ENCODE measurements around the gene COX8C.

COX8C gene

DNA sequence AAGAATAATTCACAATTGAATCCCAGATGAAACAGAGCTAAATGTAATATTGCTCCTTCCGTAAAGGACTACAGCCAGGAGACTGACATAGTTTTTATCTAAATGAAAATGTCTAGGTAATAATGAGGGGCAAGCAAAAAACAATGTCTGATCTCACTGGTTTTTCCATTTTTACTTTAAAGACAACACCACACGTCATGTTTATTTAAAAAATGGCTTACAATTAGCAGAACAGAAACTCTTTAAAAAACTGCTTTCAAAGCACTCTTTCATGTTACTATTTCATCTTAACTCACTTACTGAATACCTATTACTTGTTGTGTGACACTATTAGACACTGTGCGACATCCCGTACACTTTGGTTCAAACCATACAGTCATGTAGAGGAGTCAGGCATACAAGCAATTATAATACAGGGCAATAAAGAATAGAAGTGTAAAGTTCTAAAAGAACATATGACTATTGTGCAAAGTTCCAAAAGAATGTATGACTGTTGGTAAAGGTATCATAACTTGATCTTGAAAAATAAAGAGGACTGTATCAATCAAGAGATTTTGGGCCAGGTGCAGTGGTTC lies 23.3 kb upstream of the COX8C start:
- TF ChIP-seq, protein P1, sequence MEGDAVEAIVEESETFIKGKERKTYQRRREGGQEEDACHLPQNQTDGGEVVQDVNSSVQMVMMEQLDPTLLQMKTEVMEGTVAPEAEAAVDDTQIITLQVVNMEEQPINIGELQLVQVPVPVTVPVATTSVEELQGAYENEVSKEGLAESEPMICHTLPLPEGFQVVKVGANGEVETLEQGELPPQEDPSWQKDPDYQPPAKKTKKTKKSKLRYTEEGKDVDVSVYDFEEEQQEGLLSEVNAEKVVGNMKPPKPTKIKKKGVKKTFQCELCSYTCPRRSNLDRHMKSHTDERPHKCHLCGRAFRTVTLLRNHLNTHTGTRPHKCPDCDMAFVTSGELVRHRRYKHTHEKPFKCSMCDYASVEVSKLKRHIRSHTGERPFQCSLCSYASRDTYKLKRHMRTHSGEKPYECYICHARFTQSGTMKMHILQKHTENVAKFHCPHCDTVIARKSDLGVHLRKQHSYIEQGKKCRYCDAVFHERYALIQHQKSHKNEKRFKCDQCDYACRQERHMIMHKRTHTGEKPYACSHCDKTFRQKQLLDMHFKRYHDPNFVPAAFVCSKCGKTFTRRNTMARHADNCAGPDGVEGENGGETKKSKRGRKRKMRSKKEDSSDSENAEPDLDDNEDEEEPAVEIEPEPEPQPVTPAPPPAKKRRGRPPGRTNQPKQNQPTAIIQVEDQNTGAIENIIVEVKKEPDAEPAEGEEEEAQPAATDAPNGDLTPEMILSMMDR (IDR thresholded peaks at IDR 0.05; ENCODE audit: low read length), result no peak
- TF ChIP-seq EZH2 (IDR thresholded peaks at IDR 0.05; ENCODE audit: borderline replicate concordance, low read length), result no peak
- no peaks in the 10 kb centered on the region for H3K9me2 ChIP-seq (ENCODE audit: low read depth, low read length)
- no peaks in the 10 kb centered on the region; the same call in 1 of the 2 replicates for H4K20me1 ChIP-seq (ENCODE audit: insufficient read depth, low read length)
- H3F3A ChIP-seq (ENCODE audit: insufficient read depth, low read length), result no peaks in the 10 kb centered on the region
- H3K36me3 ChIP-seq (ENCODE audit: insufficient read depth, low read length), result peaks cover 14% of the 10 kb centered on the region
- peaks cover 29% of the 10 kb centered on the region for H3K4me1 ChIP-seq (ENCODE audit: insufficient read depth, low read length, severe bottlenecking)
- H3K79me2 ChIP-seq (ENCODE audit: insufficient read depth, low read length), result peaks cover 93% of the 10 kb centered on the region
- no peak overlapping the region for H3K4me3 ChIP-seq (ENCODE audit: low read depth, low read length, poor library complexity, severe bottlenecking)
- H3K4me2 ChIP-seq (ENCODE audit: low read length), result no peak overlapping the region
- H3K27me3 ChIP-seq (ENCODE audit: insufficient read depth, low read length), result no peaks in the 10 kb centered on the region
- no peak overlapping the region for H2AFZ ChIP-seq (ENCODE audit: low read length)
- H3K9me3 ChIP-seq (ENCODE audit: low read length), result no peaks in the 10 kb centered on the region
- H3K9ac ChIP-seq (ENCODE audit: low read length), result no peak overlapping the region
- peak overlapping the region; percentile 32 for H3K27ac ChIP-seq (ENCODE audit: low read depth, low read length, poor library complexity, severe bottlenecking)

DNA sequence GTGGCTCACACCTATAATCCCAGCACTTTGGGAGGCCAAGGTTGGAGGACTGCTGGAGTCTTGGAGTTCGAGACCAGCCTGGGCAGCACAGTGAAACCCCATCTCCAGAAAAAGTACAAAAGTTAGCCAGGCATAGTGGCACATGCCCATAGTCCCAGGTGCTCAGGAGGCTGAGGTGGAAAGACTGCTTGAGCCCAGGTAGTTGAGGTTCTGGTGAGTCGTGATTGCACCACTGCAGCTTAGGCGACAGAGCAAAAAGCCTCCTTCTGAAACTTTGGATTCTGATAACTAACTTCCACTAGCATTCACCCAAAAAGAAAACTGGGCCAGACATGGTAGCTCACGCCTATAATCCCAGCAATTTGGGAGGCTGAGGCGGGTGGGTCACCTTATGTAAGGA lies 20.8 kb upstream of the COX8C start:
- Histone ChIP-seq H4K20me1 (ENCODE audit: insufficient read depth, low read length) (no peaks in the 10 kb centered on the region), H3K36me3 (ENCODE audit: insufficient read depth, low read length) (peaks cover 14% of the 10 kb centered on the region)
- TF ChIP-seq, protein P1 (IDR thresholded peaks at IDR 0.05; ENCODE audit: low read length), result no peak
- no peak for TF ChIP-seq EZH2 (IDR thresholded peaks at IDR 0.05; ENCODE audit: borderline replicate concordance, low read length)

DNA sequence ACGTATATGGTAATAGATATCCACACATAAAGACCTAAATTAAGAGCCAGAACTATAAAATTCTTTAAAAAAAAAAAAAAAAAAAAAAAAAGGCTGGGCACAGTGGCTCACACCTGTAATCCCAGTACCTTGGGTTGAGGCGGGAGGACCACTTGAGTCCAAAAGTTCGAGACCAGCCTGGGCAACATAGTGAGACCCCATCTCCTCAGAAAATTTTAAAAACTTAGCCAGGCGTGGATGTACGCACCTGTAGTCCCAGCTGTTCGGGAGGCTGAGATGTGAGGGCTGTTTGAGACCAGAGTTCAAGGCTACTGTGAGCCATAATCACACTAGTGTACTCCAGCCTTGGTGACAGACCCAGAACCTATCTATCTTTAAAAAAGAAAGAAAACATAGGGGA lies 18.4 kb upstream of the COX8C start:
- no peaks in the 10 kb centered on the region for H3K9me3 ChIP-seq (ENCODE audit: low read length)
- H2AFZ ChIP-seq (ENCODE audit: low read length), result no peak overlapping the region
- TF ChIP-seq, protein P1 (IDR thresholded peaks at IDR 0.05; ENCODE audit: low read length), result no peak
- TF ChIP-seq EZH2 (IDR thresholded peaks at IDR 0.05; ENCODE audit: borderline replicate concordance, low read length), result no peak
- no peak overlapping the region for H3K9ac ChIP-seq (ENCODE audit: low read length)
- peaks cover 25% of the 10 kb centered on the region for H3K4me1 ChIP-seq (ENCODE audit: insufficient read depth, low read length, severe bottlenecking)
- H3K27ac ChIP-seq (ENCODE audit: low read depth, low read length, poor library complexity, severe bottlenecking), result no peak overlapping the region
- H3K9me2 ChIP-seq (ENCODE audit: low read depth, low read length), result no peaks in the 10 kb centered on the region
- H3K4me2 ChIP-seq (ENCODE audit: low read length), result no peak overlapping the region
- no peaks in the 10 kb centered on the region for H3F3A ChIP-seq (ENCODE audit: insufficient read depth, low read length)
- no peaks in the 10 kb centered on the region for H3K27me3 ChIP-seq (ENCODE audit: insufficient read depth, low read length)
- H3K79me2 ChIP-seq (ENCODE audit: insufficient read depth, low read length), result peaks cover 83% of the 10 kb centered on the region
- H4K20me1 ChIP-seq (ENCODE audit: insufficient read depth, low read length), result no peaks in the 10 kb centered on the region
- H3K36me3 ChIP-seq (ENCODE audit: insufficient read depth, low read length), result peaks cover 8% of the 10 kb centered on the region
- H3K4me3 ChIP-seq (ENCODE audit: low read depth, low read length, poor library complexity, severe bottlenecking), result no peak overlapping the region

More for the DNA sequence above, 20.8 kb upstream of the COX8C start:
- H3K9ac ChIP-seq (ENCODE audit: low read length), result no peak overlapping the region
- peaks cover 94% of the 10 kb centered on the region for H3K79me2 ChIP-seq (ENCODE audit: insufficient read depth, low read length)
- no peaks in the 10 kb centered on the region for H3F3A ChIP-seq (ENCODE audit: insufficient read depth, low read length)
- H3K4me3 ChIP-seq (ENCODE audit: low read depth, low read length, poor library complexity, severe bottlenecking), result no peak overlapping the region
- H3K27me3 ChIP-seq (ENCODE audit: insufficient read depth, low read length), result no peaks in the 10 kb centered on the region
- H3K9me3 ChIP-seq (ENCODE audit: low read length), result no peaks in the 10 kb centered on the region
- H3K9me2 ChIP-seq (ENCODE audit: low read depth, low read length), result no peaks in the 10 kb centered on the region
- no peak overlapping the region for H2AFZ ChIP-seq (ENCODE audit: low read length)
- H3K27ac ChIP-seq (ENCODE audit: low read depth, low read length, poor library complexity, severe bottlenecking), result no peak overlapping the region
- H3K4me2 ChIP-seq (ENCODE audit: low read length), result no peak overlapping the region
- H3K4me1 ChIP-seq (ENCODE audit: insufficient read depth, low read length, severe bottlenecking), result peaks cover 15% of the 10 kb centered on the region

All from OCI-LY1 (cell line).